HepG2 (cell line): ENCODE data around the gene SUSD4. TPM values are rescaled to one million over a fixed set of nuclear protein-coding genes. Genes with fewer than 3 reads are reported as not detected.

Experiments
- ATAC-seq: fragments of 200-7000 bp; cut with Tn5 transposase; 3 replicates; pipeline ENCODE4 v1.9.1; 2020; ENCODE audit warnings: mild to moderate bottlenecking, moderate library complexity
- BruUV-seq: library from RNA; stranded (reverse); fragments of 400-500 nt; replicated peaks from 2 replicates; lab custom pipeline; 2021; lab: Mats Ljungman, UMichigan
- CTCF ChIA-PET: fragments of 300-600 bp; formaldehyde crosslinking; extraction: SDS; loops from one replicate; lab custom pipeline; 2021; ENCODE audit warnings: low total read pairs, inconsistent platforms, low intra/inter-chr PET ratio; lab: Yijun Ruan, JAX
- POLR2A ChIA-PET: fragments of 350-600 bp; sonication (Branson Sonifier 250); formaldehyde crosslinking; loops from one replicate; lab custom pipeline; 2020; ENCODE audit warnings: antibody characterized with exemption, inconsistent platforms; lab: Yijun Ruan, JAX
- DNase-seq: peaks from one replicate; pipeline ENCODE4 v3.0.0-alpha.2; 2015; ENCODE audit warnings: low spot score
- FAIRE-seq: peaks from 3 replicates; lab custom pipeline; 2011; peaks lifted over from hg19 to GRCh38; lab: Jason Lieb, UNC
- H2AFZ ChIP-seq: one replicate; pipeline ENCODE4 v1.6.1; 2011; ENCODE audit warnings: low read length, inconsistent platforms
- H3K27ac ChIP-seq: fragments of 300-600 bp; 3 replicates; pipeline ENCODE4 v1.8.0; 2011; ENCODE audit warnings: mixed run types, mild to moderate bottlenecking, mixed read lengths, low read length, inconsistent platforms; ENCODE audit not compliant: insufficient read depth; ENCODE audit errors: extremely low read length
- H3K27me3 ChIP-seq, 2 experiments: fragments of 200-600 bp in 1 of 2; 2 replicates in 1 of 2; 3 replicates in 1 of 2; pipeline versions ENCODE4 v1.6.0 to v1.8.0; 2011; ENCODE audit warnings: low read length in 2 of 2, mild to moderate bottlenecking in 2 of 2, moderate library complexity in 2 of 2, inconsistent platforms in 1 of 2; ENCODE audit not compliant: insufficient read depth in 2 of 2, control insufficient read depth in 1 of 2
- H3K36me3 ChIP-seq, 2 experiments: fragments of 200-600 bp in 1 of 2; replicated peaks in 1 of 2; 2 replicates in 1 of 2; 3 replicates in 1 of 2; pipeline versions ENCODE4 v1.5.1 to v1.8.0; 2011; ENCODE audit warnings: low read length in 2 of 2, inconsistent platforms in 1 of 2; ENCODE audit not compliant: insufficient read depth in 2 of 2, control insufficient read depth in 1 of 2
- H3K4me1 ChIP-seq: 2 replicates; pipeline ENCODE4 v1.5.1; 2012; ENCODE audit warnings: low read length, inconsistent platforms; ENCODE audit not compliant: insufficient read depth
- H3K4me2 ChIP-seq: 2 replicates; pipeline ENCODE4 v1.6.0; 2011; ENCODE audit warnings: low read depth, low read length, inconsistent platforms
- H3K4me3 ChIP-seq, 3 experiments: fragments of 200-600 bp in 1 of 3; sonication (generic), shearing (Covaris generic) in 1 of 3; replicated peaks in 1 of 3; 2 replicates each; pipeline ENCODE4 v1.5.1; 2011 to 2016; ENCODE audit warnings: low read length in 3 of 3, inconsistent platforms in 2 of 3, low read depth in 2 of 3, mild to moderate bottlenecking in 2 of 3, control low read depth in 1 of 3, mixed read lengths in 1 of 3; ENCODE audit not compliant: insufficient read depth in 1 of 3
- H3K79me2 ChIP-seq: one replicate; pipeline ENCODE4 v1.6.1; 2011; ENCODE audit warnings: low read length, inconsistent platforms; ENCODE audit not compliant: insufficient read depth
- H3K9ac ChIP-seq: 2 replicates; pipeline ENCODE4 v1.6.0; 2011; ENCODE audit warnings: mild to moderate bottlenecking, low read depth, low read length, inconsistent platforms; ENCODE audit not compliant: insufficient read depth
- H3K9me3 ChIP-seq: 2 replicates; pipeline ENCODE4 v1.5.1; 2012; ENCODE audit warnings: mild to moderate bottlenecking, low read length
- H4K20me1 ChIP-seq: 2 replicates; pipeline ENCODE4 v1.6.0; 2011; ENCODE audit warnings: inconsistent platforms, mild to moderate bottlenecking, low read length, moderate library complexity; ENCODE audit not compliant: insufficient read depth
- ARID2 ChIP-seq: sonication (generic); formaldehyde crosslinking; IDR thresholded peaks from 2 replicates; pipeline ENCODE4 v1.8.1; 2022; ENCODE audit warnings: mild to moderate bottlenecking, missing genetic modification reagents, borderline replicate concordance
- BORCS8-MEF2B ChIP-seq: sonication (generic); formaldehyde crosslinking; IDR thresholded peaks from 2 replicates; pipeline ENCODE4 v1.8.0; 2022; ENCODE audit warnings: mild to moderate bottlenecking, missing genetic modification reagents
- CEBPG ChIP-seq: IDR thresholded peaks from 2 replicates; pipeline ENCODE4 v1.6.1; 2016
- EHMT2 ChIP-seq: fragments of 200-600 bp; sonication (generic); IDR thresholded peaks from 2 replicates; pipeline ENCODE4 v1.7.0; 2017; ENCODE audit warnings: antibody characterized with exemption, low read depth, low read length, borderline replicate concordance
- KDM6A ChIP-seq: IDR thresholded peaks from 2 replicates; pipeline ENCODE4 v1.6.1; 2016; ENCODE audit warnings: low read depth
- MATR3 ChIP-seq: sonication (generic); formaldehyde crosslinking; IDR thresholded peaks from 2 replicates; pipeline ENCODE4 v1.4.0; 2020; ENCODE audit warnings: missing genetic modification reagents
- MED1 ChIP-seq: sonication (generic); formaldehyde crosslinking; IDR thresholded peaks from 2 replicates; pipeline ENCODE4 v1.4.0; 2020; ENCODE audit warnings: missing genetic modification reagents
- NRL ChIP-seq: sonication (generic); formaldehyde crosslinking; IDR thresholded peaks from 2 replicates; pipeline ENCODE4 v1.5.0; 2020; ENCODE audit warnings: missing genetic modification reagents, mild to moderate bottlenecking, moderate library complexity, borderline replicate concordance
- PRMT3 ChIP-seq: sonication (generic); formaldehyde crosslinking; IDR thresholded peaks from 2 replicates; pipeline ENCODE4 v1.8.1; 2022; ENCODE audit warnings: low read depth, mild to moderate bottlenecking, moderate library complexity, missing genetic modification reagents, borderline replicate concordance
- RAD51 ChIP-seq: fragments of 450-650 bp; IDR thresholded peaks from 2 replicates; pipeline ENCODE4 v1.6.1; 2016; ENCODE audit warnings: borderline replicate concordance
- RARA ChIP-seq: IDR thresholded peaks from 2 replicates; pipeline ENCODE4 v1.6.1; 2016; ENCODE audit warnings: missing genetic modification reagents, missing compliant biosample characterization
- SMAD9 ChIP-seq: sonication (generic); formaldehyde crosslinking; IDR thresholded peaks from 2 replicates; pipeline ENCODE4 v1.5.1; 2020; ENCODE audit warnings: mild to moderate bottlenecking, missing genetic modification reagents
- TOPORS ChIP-seq: sonication (generic); formaldehyde crosslinking; IDR thresholded peaks from 2 replicates; pipeline ENCODE4 v1.8.0; 2023; ENCODE audit warnings: mild to moderate bottlenecking, missing genetic modification reagents
- ZC3H13 ChIP-seq: sonication (generic); formaldehyde crosslinking; IDR thresholded peaks from 2 replicates; pipeline ENCODE4 v1.8.1; 2023; ENCODE audit warnings: mild to moderate bottlenecking, missing genetic modification reagents, moderate library complexity
- ZNF280D ChIP-seq: sonication (generic); formaldehyde crosslinking; IDR thresholded peaks from 2 replicates; pipeline ENCODE4 v1.5.1; 2020; ENCODE audit warnings: mild to moderate bottlenecking, missing genetic modification reagents
- ZNF549 ChIP-seq: sonication (generic); formaldehyde crosslinking; IDR thresholded peaks from 2 replicates; pipeline ENCODE4 v1.5.0; 2020; ENCODE audit warnings: missing genetic modification reagents
- WGBS: methylation state at CpG from one replicate; pipeline ENCODE4 v1.1.6; 2017; ENCODE audit warnings: low lambda C conversion rate; 5-methylcytosine and 5-hydroxymethylcytosine counted together
- in situ Hi-C: cut with HindIII; loops from 2 replicates; pipeline ENCODE4 v1.10.0; 2017; ENCODE audit warnings: low pct_unique_long_range_greater_than_20kb; ENCODE audit not compliant: extremely low pct_ligation_motif_present
- intact Hi-C: fragments of 100-400 bp; cut with micrococcal nuclease; formaldehyde crosslinking; loops from one replicate; pipeline ENCODE4 v1.10.0; 2022; ENCODE audit not compliant: unreplicated experiment
- polyA plus RNA-seq, 8 experiments: library from polyadenylated mRNA; depleted of rRNA in 3 of 8; stranded (reverse) in 7 of 8; unstranded in 1 of 8; fragments of >200 nt; fragmentation: Illumina TruSeq in 4 of 8; extraction: Trizol in 4 of 8; gene quantifications; 2 replicates each; pipeline versions ENCODE4 v1.2.1 to v1.2.3, GENCODE V29; 2011 to 2016; ENCODE audit warnings: low read depth in 4 of 8, missing spikeins in 1 of 8, mixed read lengths in 1 of 8; ENCODE audit not compliant: insufficient read depth in 1 of 8
- total RNA-seq, 5 experiments: library from RNA; depleted of rRNA; stranded (reverse); fragments of >200 nt; fragmentation: Illumina TruSeq; extraction: Trizol; gene quantifications; 2 replicates each; pipeline ENCODE4 v1.2.3, GENCODE V29; 2016; ENCODE audit warnings: low read depth in 1 of 5
- TF ChIP-seq, protein P1 (sequence below): sonication (generic); formaldehyde crosslinking; IDR thresholded peaks from 2 replicates; pipeline ENCODE4 v1.5.0; 2020; ENCODE audit warnings: mild to moderate bottlenecking, missing genetic modification reagents
- TF ChIP-seq, protein P2 (sequence below): IDR thresholded peaks from 2 replicates; pipeline ENCODE4 v1.6.1; 2016; ENCODE audit warnings: mild to moderate bottlenecking

SUSD4 gene
- total and polyA plus RNA-seq, 2 of the 13 experiments (the other 11 are each of a cell fraction or from before 2014, with no cell fraction given): not detected

GRCh38 chr1:223311826-223312225, 52.1 kb downstream of the SUSD4 start:
- intact Hi-C loops: no loop called here
- ChIA-PET CTCF (no interaction called here), POLR2A (no interaction called here)
- H3K9me3 ChIP-seq: no peaks in the 10 kb centered on the region
- FAIRE-seq (no peak), DNase-seq (no peak), ATAC-seq (no peak)
- no peak overlapping the region for H3K27ac ChIP-seq
- no peaks in the 10 kb centered on the region for H4K20me1 ChIP-seq
- TF ChIP-seq TOPORS (no peak), RAD51 (no peak), EHMT2 (no peak), ZNF549 (CRISPR knock-in tag) (no peak), BORCS8-MEF2B (CRISPR knock-in tag) (no peak), PRMT3 (CRISPR knock-in tag) (no peak), NRL (CRISPR knock-in tag) (no peak), SMAD9 (CRISPR knock-in tag) (no peak), ZC3H13 (no peak), ZNF280D (CRISPR knock-in tag) (no peak), CEBPG (CRISPR knock-in tag) (no peak), MED1 (no peak), MATR3 (no peak), RARA (no peak), ARID2 (no peak), KDM6A (no peak)
- TF ChIP-seq, protein P1, sequence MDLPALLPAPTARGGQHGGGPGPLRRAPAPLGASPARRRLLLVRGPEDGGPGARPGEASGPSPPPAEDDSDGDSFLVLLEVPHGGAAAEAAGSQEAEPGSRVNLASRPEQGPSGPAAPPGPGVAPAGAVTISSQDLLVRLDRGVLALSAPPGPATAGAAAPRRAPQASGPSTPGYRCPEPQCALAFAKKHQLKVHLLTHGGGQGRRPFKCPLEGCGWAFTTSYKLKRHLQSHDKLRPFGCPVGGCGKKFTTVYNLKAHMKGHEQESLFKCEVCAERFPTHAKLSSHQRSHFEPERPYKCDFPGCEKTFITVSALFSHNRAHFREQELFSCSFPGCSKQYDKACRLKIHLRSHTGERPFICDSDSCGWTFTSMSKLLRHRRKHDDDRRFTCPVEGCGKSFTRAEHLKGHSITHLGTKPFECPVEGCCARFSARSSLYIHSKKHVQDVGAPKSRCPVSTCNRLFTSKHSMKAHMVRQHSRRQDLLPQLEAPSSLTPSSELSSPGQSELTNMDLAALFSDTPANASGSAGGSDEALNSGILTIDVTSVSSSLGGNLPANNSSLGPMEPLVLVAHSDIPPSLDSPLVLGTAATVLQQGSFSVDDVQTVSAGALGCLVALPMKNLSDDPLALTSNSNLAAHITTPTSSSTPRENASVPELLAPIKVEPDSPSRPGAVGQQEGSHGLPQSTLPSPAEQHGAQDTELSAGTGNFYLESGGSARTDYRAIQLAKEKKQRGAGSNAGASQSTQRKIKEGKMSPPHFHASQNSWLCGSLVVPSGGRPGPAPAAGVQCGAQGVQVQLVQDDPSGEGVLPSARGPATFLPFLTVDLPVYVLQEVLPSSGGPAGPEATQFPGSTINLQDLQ: no peak
- TF ChIP-seq, protein P2, sequence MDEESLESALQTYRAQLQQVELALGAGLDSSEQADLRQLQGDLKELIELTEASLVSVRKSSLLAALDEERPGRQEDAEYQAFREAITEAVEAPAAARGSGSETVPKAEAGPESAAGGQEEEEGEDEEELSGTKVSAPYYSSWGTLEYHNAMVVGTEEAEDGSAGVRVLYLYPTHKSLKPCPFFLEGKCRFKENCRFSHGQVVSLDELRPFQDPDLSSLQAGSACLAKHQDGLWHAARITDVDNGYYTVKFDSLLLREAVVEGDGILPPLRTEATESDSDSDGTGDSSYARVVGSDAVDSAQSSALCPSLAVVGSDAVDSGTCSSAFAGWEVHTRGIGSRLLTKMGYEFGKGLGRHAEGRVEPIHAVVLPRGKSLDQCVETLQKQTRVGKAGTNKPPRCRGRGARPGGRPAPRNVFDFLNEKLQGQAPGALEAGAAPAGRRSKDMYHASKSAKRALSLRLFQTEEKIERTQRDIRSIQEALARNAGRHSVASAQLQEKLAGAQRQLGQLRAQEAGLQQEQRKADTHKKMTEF: no peak
- TF ChIP-seq, all 625 proteins: peak for 0
- in situ Hi-C loops: no loop called here
- Histone ChIP-seq H3K79me2 (no peaks in the 10 kb centered on the region), H3K4me1 (no peaks in the 10 kb centered on the region), H3K4me2 (no peak overlapping the region), H3K4me3 (no peak overlapping the region), H3K36me3 (no peaks in the 10 kb centered on the region), H3K9ac (no peak overlapping the region), H3K27me3 (no peaks in the 10 kb centered on the region; a peak in 1 of 5 replicates), H2AFZ (no peak overlapping the region)
- 16% methylated on average over 3 of the region's 3 CpGs for WGBS
- no TSS peak for BruUV-seq
